Measurements from ENCODE around the gene TIMM17A.

Gene TIMM17A

DNA sequence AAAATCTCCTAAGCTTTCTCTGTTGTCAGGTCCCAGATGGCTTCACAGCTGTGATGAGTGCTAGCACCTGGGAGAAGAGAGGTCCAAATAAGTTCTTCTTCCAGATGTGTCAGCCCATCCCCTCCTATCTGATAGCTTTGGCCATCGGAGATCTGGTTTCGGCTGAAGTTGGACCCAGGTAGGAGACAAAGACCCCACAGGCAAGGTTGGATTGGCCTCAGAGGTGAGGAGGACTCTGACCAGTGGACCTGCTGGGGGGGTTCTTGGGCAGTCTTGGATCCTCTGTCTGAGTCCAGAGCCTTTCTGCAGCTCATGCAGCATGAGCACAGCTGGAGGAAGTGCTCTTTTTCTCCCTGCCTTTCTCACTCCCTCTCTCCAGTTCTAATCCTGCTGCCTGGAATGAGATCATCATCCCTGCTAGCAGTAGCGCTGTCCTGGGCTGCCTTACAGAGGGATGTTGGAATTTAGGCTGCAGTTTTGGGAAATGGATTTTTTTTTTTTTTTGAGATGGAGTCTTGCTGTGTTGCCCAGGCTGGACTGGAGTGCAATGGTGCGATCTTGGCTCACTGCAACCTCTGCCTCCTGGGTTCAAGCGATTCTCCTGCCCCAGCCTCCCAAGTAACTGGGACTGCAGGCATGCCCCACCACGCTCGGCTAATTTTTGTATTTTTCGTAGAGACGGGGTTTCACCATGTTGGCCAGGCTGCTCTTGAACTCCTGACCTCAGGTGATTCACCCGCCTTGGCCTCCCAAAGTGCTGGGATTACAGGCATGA lies 34.2 kb downstream of the TIMM17A start:
- Mint-ChIP-seq H3K27ac (no peak overlapping the region), H3K4me1 (peaks cover 7% of the 10 kb centered on the region), H3K27me3 (ENCODE audit: low read depth) (no peaks in the 10 kb centered on the region), H3K9me3 (no peaks in the 10 kb centered on the region), H3K36me3 (ENCODE audit: low read depth) (peaks cover 54% of the 10 kb centered on the region), H3K4me3 (no peak overlapping the region)
- TF ChIP-seq, protein P1, sequence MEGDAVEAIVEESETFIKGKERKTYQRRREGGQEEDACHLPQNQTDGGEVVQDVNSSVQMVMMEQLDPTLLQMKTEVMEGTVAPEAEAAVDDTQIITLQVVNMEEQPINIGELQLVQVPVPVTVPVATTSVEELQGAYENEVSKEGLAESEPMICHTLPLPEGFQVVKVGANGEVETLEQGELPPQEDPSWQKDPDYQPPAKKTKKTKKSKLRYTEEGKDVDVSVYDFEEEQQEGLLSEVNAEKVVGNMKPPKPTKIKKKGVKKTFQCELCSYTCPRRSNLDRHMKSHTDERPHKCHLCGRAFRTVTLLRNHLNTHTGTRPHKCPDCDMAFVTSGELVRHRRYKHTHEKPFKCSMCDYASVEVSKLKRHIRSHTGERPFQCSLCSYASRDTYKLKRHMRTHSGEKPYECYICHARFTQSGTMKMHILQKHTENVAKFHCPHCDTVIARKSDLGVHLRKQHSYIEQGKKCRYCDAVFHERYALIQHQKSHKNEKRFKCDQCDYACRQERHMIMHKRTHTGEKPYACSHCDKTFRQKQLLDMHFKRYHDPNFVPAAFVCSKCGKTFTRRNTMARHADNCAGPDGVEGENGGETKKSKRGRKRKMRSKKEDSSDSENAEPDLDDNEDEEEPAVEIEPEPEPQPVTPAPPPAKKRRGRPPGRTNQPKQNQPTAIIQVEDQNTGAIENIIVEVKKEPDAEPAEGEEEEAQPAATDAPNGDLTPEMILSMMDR (IDR thresholded peaks at IDR 0.05; ENCODE audit: unreplicated experiment in 3 of 3): no peak

DNA sequence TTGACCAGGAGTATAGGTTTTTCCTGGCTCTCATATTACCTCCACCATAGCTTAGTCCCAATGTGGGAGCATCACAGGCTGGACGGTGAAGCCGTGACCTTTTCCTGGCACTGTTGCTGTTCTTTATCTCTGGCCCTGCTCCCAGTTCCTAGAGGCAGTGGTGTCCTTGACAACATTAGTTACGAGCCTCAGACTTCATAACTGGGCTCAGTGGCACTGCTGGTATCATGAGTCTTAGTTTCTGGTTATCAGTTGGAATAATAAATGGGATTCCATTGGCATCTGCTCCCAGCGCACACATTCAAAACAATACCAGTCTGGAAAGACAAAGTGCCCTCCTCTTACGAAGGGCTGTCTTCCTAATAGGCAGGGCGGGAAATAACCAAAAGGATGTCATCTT lies 35.1 kb downstream of the TIMM17A start:
- TF ChIP-seq, protein P1 (IDR thresholded peaks at IDR 0.05; ENCODE audit: unreplicated experiment in 3 of 3): no peak
- Mint-ChIP-seq H3K4me1 (peaks cover 6% of the 10 kb centered on the region), H3K4me3 (no peak overlapping the region), H3K27me3 (ENCODE audit: low read depth) (no peaks in the 10 kb centered on the region), H3K9me3 (no peaks in the 10 kb centered on the region), H3K27ac (no peak overlapping the region), H3K36me3 (ENCODE audit: low read depth) (peaks cover 59% of the 10 kb centered on the region)

DNA sequence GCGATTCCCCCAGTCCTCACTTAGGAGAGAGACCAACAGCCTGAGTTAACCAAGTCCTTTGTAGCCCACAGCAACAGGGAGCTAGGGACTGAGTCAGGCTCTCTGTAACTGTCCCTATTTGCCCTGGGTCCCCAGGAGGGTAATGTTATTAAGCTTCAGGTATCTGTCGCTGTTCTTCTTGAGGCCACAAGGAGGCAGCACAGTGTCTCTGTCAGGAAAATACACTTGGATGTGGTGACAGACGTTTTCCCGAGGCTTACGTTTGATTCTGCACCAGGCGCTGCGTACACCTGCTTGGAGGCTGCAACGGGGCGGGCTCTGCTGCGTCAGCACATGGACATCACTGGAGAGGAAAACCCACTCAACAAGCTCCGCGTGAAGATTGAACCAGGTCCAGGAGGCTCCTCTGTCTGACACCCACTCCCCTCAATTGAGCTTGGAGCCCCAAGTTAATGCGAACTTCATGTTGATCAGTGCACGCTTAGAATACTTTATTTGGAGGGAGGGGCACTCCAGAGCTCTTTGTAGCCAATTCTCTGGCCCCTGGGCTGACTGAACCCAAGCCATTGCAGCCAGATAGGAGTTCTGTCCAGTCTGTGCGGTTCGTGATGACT lies 44.4 kb downstream of the TIMM17A start:
- H3K9me3 Mint-ChIP-seq: no peaks in the 10 kb centered on the region
- no peaks in the 10 kb centered on the region for H3K27me3 Mint-ChIP-seq (ENCODE audit: low read depth)
- no peaks in the 10 kb centered on the region for H3K4me1 Mint-ChIP-seq
- peak overlapping the region in 1 of 3 experiments; percentile 29 for H3K27ac Mint-ChIP-seq
- H3K36me3 Mint-ChIP-seq (ENCODE audit: low read depth): peaks cover 86% of the 10 kb centered on the region
- no peak overlapping the region for H3K4me3 Mint-ChIP-seq
- TF ChIP-seq, protein P1 (IDR thresholded peaks at IDR 0.05; ENCODE audit: unreplicated experiment in 3 of 3): peak; percentile 56 to 69 (median 63)

DNA sequence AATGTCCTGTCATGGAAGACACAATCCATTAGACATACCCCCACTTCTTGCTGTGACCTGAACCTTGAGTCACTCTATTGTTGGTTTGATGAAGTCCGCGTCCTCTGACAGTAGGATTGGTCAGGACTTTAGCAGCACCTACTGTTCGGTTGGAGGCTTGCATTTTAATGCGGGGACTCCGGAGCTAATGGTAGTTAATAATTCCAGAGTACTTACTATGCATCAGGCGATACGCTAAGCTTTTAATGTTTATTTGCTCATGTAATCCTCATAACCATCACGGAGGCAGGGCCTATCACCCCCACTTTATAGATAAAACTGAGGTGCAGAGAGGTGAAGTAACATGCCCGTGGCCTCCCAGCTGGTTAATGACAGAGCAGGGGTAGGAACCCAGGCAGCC lies 47.2 kb downstream of the TIMM17A start:
- peak overlapping the region in 1 of 3 experiments; percentile 72 for H3K27ac Mint-ChIP-seq
- no peaks in the 10 kb centered on the region for H3K9me3 Mint-ChIP-seq
- H3K4me3 Mint-ChIP-seq: no peak overlapping the region
- no peaks in the 10 kb centered on the region for H3K4me1 Mint-ChIP-seq
- no peaks in the 10 kb centered on the region for H3K27me3 Mint-ChIP-seq (ENCODE audit: low read depth)
- H3K36me3 Mint-ChIP-seq (ENCODE audit: low read depth): peaks cover 79% of the 10 kb centered on the region
- TF ChIP-seq, protein P1 (IDR thresholded peaks at IDR 0.05; ENCODE audit: unreplicated experiment in 3 of 3): no peak

DNA sequence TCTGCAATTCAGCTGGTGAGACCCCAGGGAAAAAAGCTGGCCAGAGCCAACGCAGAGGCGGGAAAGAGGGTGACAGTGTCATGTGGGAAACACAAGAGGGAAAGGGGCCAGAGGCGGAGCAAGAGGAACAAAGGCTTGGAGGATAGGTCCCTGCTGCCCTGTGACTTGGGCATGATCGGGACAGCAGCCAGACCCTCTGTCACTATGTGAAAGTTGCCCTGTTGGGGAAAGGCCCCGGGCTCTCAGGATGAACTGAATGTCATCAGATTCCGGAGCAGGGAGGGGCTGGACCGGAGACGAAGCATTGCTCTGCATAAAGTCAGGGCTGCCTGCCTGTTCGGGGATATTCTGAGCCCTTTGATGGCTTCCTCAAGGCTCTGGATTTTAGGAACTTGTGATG lies 49.4 kb downstream of the TIMM17A start:
- Mint-ChIP-seq H3K36me3 (ENCODE audit: low read depth) (peaks cover 70% of the 10 kb centered on the region), H3K9me3 (no peaks in the 10 kb centered on the region), H3K27ac (peak overlapping the region in 1 of 3 experiments; percentile 47), H3K4me3 (no peak overlapping the region), H3K4me1 (peaks cover 8% of the 10 kb centered on the region), H3K27me3 (ENCODE audit: low read depth) (peaks cover 3% of the 10 kb centered on the region)
- TF ChIP-seq, protein P1 (IDR thresholded peaks at IDR 0.05; ENCODE audit: unreplicated experiment in 3 of 3): no peak

All from nephron (organoid).